GM12878 (cell line): ENCODE data around the gene RBP3. TPM values are rescaled to one million over a fixed set of nuclear protein-coding genes. Genes with fewer than 3 reads are reported as not detected.

Source experiments
- CHD1 ChIP-seq: IDR thresholded peaks from 2 replicates; pipeline ENCODE4 v1.6.1; 2012; ENCODE audit warnings: low read depth, low read length, improper control_type of control experiment
- ESRRA ChIP-seq: IDR thresholded peaks from 2 replicates; pipeline ENCODE4 v1.6.1; 2012; ENCODE audit warnings: mild to moderate bottlenecking, low read length, improper control_type of control experiment
- GABPA ChIP-seq: IDR thresholded peaks from 2 replicates; pipeline ENCODE4 v1.6.1; 2014; ENCODE audit warnings: antibody characterized with exemption, low read depth, mild to moderate bottlenecking, inconsistent platforms
- HDAC6 ChIP-seq: fragments of 200-600 bp; sonication (generic); IDR thresholded peaks from one replicate; pipeline ENCODE4 v1.8.0; 2017; ENCODE audit warnings: antibody characterized with exemption; ENCODE audit not compliant: unreplicated experiment
- JUNB ChIP-seq: IDR thresholded peaks from 2 replicates; pipeline ENCODE4 v1.6.1; 2016; ENCODE audit warnings: antibody characterized with exemption, mild to moderate bottlenecking
- PAX5 ChIP-seq: IDR thresholded peaks from 2 replicates; pipeline ENCODE4 v1.6.1; 2011; ENCODE audit warnings: low read depth, low read length, borderline replicate concordance
- POLR2A ChIP-seq: IDR thresholded peaks from 2 replicates; pipeline ENCODE4 v1.6.1; 2011; ENCODE audit warnings: low read depth, mild to moderate bottlenecking, low read length
- SP1 ChIP-seq: IDR thresholded peaks from one replicate; pipeline ENCODE4 v1.6.1; 2011; ENCODE audit warnings: low read depth, low read length
- SRF ChIP-seq, 2 experiments: IDR thresholded peaks; 2 replicates each; pipeline ENCODE4 v1.6.1; 2011; ENCODE audit warnings: low read depth in 2 of 2, low read length in 2 of 2, mild to moderate bottlenecking in 1 of 2, moderate library complexity in 1 of 2
- polyA plus RNA-seq, 11 experiments: library from polyadenylated mRNA; depleted of rRNA in 4 of 11; unstranded in 6 of 11; stranded (reverse) in 5 of 11; fragments of >200 nt; fragmentation: Nextera tagmentation in 4 of 11; fragmentation: Illumina TruSeq in 1 of 11; extraction: Ambion mirVana in 4 of 11; extraction: Trizol in 1 of 11; gene quantifications; 1 replicate in 1 of 11; 2 replicates in 10 of 11; pipeline versions ENCODE4 v1.2.1 to v1.2.3, GENCODE V29; 2011 to 2016; ENCODE audit warnings: inconsistent platforms in 2 of 11, missing spikeins in 2 of 11, low read depth in 1 of 11
- total RNA-seq, 4 experiments: library from RNA; depleted of rRNA in 3 of 4; stranded (reverse); fragments of >200 nt in 3 of 4; fragmentation: Illumina TruSeq in 1 of 4; extraction: Trizol in 1 of 4; gene quantifications; 2 replicates each; pipeline versions ENCODE4 v1.2.1 to v1.2.3, GENCODE V29; 2013 to 2021
- TF ChIP-seq, protein P1 (sequence below): IDR thresholded peaks from 2 replicates; pipeline ENCODE4 v1.6.1; 2012; ENCODE audit warnings: mild to moderate bottlenecking, low read depth, low read length
- TF ChIP-seq, protein P2 (sequence below): fragments of 450-650 bp; IDR thresholded peaks from 2 replicates; pipeline ENCODE4 v1.6.1; 2017; ENCODE audit warnings: mild to moderate bottlenecking, moderate library complexity
- TF ChIP-seq, protein P3 (sequence below), 3 experiments: IDR thresholded peaks in 2 of 3; conservative IDR thresholded peaks in 1 of 3; 2 replicates each; pipeline ENCODE4 v1.5.1; 2011; ENCODE audit warnings: low read depth in 3 of 3, low read length in 3 of 3, mild to moderate bottlenecking in 3 of 3, control low read depth in 2 of 3, moderate library complexity in 2 of 3, inconsistent platforms in 1 of 3, mixed read lengths in 1 of 3; ENCODE audit not compliant: control insufficient read depth in 2 of 3, insufficient read depth in 1 of 3; ENCODE audit errors: extremely low read depth in 1 of 3

Gene RBP3
- total and polyA plus RNA-seq, 10 of the 15 experiments (the other 5 are each of a cell fraction or from before 2014, with no cell fraction given) = not detected

DNA sequence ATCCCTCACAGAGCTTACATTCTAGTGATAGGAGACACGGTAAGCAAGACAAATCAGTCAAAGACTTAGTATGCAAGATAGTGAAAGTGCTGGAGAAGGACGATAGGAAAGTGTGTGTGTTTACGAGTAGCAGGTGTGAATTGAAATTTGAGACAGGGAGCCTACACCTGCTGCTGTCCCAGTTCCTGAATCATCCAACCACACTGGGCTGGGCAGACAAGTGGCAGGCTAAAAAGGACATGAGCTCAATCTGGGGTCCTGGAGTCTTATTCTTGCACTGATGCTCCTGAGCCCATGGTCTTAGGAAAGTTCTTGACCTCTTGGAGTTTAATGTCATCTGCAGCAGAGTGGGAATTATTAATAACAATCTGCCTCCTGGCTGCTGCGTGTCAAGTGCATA is 16.2 kb downstream of the RBP3 start (continued):
- TF ChIP-seq, protein P1, sequence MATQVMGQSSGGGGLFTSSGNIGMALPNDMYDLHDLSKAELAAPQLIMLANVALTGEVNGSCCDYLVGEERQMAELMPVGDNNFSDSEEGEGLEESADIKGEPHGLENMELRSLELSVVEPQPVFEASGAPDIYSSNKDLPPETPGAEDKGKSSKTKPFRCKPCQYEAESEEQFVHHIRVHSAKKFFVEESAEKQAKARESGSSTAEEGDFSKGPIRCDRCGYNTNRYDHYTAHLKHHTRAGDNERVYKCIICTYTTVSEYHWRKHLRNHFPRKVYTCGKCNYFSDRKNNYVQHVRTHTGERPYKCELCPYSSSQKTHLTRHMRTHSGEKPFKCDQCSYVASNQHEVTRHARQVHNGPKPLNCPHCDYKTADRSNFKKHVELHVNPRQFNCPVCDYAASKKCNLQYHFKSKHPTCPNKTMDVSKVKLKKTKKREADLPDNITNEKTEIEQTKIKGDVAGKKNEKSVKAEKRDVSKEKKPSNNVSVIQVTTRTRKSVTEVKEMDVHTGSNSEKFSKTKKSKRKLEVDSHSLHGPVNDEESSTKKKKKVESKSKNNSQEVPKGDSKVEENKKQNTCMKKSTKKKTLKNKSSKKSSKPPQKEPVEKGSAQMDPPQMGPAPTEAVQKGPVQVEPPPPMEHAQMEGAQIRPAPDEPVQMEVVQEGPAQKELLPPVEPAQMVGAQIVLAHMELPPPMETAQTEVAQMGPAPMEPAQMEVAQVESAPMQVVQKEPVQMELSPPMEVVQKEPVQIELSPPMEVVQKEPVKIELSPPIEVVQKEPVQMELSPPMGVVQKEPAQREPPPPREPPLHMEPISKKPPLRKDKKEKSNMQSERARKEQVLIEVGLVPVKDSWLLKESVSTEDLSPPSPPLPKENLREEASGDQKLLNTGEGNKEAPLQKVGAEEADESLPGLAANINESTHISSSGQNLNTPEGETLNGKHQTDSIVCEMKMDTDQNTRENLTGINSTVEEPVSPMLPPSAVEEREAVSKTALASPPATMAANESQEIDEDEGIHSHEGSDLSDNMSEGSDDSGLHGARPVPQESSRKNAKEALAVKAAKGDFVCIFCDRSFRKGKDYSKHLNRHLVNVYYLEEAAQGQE = no peak
- TF ChIP-seq, protein P2, sequence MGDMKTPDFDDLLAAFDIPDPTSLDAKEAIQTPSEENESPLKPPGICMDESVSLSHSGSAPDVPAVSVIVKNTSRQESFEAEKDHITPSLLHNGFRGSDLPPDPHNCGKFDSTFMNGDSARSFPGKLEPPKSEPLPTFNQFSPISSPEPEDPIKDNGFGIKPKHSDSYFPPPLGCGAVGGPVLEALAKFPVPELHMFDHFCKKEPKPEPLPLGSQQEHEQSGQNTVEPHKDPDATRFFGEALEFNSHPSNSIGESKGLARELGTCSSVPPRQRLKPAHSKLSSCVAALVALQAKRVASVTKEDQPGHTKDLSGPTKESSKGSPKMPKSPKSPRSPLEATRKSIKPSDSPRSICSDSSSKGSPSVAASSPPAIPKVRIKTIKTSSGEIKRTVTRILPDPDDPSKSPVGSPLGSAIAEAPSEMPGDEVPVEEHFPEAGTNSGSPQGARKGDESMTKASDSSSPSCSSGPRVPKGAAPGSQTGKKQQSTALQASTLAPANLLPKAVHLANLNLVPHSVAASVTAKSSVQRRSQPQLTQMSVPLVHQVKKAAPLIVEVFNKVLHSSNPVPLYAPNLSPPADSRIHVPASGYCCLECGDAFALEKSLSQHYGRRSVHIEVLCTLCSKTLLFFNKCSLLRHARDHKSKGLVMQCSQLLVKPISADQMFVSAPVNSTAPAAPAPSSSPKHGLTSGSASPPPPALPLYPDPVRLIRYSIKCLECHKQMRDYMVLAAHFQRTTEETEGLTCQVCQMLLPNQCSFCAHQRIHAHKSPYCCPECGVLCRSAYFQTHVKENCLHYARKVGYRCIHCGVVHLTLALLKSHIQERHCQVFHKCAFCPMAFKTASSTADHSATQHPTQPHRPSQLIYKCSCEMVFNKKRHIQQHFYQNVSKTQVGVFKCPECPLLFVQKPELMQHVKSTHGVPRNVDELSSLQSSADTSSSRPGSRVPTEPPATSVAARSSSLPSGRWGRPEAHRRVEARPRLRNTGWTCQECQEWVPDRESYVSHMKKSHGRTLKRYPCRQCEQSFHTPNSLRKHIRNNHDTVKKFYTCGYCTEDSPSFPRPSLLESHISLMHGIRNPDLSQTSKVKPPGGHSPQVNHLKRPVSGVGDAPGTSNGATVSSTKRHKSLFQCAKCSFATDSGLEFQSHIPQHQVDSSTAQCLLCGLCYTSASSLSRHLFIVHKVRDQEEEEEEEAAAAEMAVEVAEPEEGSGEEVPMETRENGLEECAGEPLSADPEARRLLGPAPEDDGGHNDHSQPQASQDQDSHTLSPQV = no peak
- TF ChIP-seq, protein P3, sequence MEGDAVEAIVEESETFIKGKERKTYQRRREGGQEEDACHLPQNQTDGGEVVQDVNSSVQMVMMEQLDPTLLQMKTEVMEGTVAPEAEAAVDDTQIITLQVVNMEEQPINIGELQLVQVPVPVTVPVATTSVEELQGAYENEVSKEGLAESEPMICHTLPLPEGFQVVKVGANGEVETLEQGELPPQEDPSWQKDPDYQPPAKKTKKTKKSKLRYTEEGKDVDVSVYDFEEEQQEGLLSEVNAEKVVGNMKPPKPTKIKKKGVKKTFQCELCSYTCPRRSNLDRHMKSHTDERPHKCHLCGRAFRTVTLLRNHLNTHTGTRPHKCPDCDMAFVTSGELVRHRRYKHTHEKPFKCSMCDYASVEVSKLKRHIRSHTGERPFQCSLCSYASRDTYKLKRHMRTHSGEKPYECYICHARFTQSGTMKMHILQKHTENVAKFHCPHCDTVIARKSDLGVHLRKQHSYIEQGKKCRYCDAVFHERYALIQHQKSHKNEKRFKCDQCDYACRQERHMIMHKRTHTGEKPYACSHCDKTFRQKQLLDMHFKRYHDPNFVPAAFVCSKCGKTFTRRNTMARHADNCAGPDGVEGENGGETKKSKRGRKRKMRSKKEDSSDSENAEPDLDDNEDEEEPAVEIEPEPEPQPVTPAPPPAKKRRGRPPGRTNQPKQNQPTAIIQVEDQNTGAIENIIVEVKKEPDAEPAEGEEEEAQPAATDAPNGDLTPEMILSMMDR (IDR thresholded peaks at IDR 0.05 in 2 of 3, conservative IDR thresholded peaks at IDR 0.05 in 1 of 3; ENCODE audit: control insufficient read depth in 2 of 3, extremely low read depth in 1 of 3, insufficient read depth in 1 of 3, low read depth in 3 of 3, low read length in 3 of 3) = no peak
- TF ChIP-seq HDAC6 = no peak
- TF ChIP-seq SP1 = no peak
- TF ChIP-seq CHD1 = no peak
- no peak for TF ChIP-seq GABPA
- TF ChIP-seq ESRRA = no peak
- no peak for TF ChIP-seq SRF (IDR thresholded peaks at IDR 0.05; ENCODE audit: low read depth in 2 of 2, low read length in 2 of 2)
- no peak for TF ChIP-seq JUNB
- TF ChIP-seq POLR2A = no peak
- TF ChIP-seq PAX5 = no peak
- TF ChIP-seq, all 136 proteins: peak for 0
